Measurements from ENCODE around the gene TNS3. TPM values are rescaled to one million over a fixed set of nuclear protein-coding genes. Genes with fewer than 3 reads are reported as not detected.

Gene TNS3
- total RNA-seq, 1 donor from 2014 or later = 168 TPM

DNA sequence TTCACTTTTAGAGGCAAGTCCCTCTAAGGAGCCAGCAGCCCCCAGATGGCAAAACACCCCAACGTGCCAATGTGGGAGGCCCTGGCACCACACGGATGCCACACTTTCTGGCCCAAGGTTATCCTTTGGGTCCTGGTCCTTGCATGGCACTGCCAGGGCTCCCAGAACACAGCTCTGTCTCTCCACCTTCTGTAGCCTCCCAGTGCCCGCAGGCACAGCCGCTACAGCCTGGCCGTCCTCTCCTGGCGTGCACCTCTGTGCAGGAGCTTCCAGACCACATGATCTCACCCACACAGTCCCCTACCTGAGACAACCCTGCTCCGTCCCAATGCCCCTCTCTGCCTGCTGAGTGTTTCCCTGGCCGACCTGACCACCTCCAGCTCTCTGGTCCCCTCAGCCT, 215.0 kb downstream of the TNS3 start:
- TF ChIP-seq, protein P1, sequence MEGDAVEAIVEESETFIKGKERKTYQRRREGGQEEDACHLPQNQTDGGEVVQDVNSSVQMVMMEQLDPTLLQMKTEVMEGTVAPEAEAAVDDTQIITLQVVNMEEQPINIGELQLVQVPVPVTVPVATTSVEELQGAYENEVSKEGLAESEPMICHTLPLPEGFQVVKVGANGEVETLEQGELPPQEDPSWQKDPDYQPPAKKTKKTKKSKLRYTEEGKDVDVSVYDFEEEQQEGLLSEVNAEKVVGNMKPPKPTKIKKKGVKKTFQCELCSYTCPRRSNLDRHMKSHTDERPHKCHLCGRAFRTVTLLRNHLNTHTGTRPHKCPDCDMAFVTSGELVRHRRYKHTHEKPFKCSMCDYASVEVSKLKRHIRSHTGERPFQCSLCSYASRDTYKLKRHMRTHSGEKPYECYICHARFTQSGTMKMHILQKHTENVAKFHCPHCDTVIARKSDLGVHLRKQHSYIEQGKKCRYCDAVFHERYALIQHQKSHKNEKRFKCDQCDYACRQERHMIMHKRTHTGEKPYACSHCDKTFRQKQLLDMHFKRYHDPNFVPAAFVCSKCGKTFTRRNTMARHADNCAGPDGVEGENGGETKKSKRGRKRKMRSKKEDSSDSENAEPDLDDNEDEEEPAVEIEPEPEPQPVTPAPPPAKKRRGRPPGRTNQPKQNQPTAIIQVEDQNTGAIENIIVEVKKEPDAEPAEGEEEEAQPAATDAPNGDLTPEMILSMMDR (IDR thresholded peaks at IDR 0.05) = no peak
- Histone ChIP-seq H3K27me3 (no peaks in the 10 kb centered on the region), H3K9me3 (no peaks in the 10 kb centered on the region), H3K27ac (no peak overlapping the region), H3K4me3 (no peak overlapping the region), H3K4me1 (peaks cover 4% of the 10 kb centered on the region), H3K36me3 (peaks cover 25% of the 10 kb centered on the region)
- intact Hi-C loops (cut with DNase I) = no loop called here
- DNase-seq = peak; percentile 42
- ATAC-seq = no peak

DNA sequence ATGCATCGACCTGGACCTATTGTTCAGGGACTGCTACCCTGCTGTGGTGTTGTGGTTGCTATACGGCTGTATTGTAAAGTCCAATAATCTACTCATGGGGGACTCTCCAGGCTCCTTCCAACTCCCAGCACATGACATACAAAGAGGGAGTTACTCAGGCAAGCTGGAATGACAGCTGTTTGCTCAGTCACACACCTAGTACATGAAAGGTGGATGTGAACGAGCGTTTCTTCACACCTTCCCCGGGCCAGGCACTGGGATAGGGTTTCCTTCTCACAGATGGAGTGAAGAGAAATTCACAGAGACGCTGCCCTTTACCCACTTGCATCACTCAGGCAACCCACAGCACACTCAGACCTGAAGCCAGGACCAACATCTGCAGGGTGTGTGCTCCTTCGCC, 215.7 kb downstream of the TNS3 start:
- intact Hi-C loops (cut with DNase I) = no loop called here
- Histone ChIP-seq H3K9me3 (no peaks in the 10 kb centered on the region), H3K4me3 (no peak overlapping the region), H3K27ac (no peak overlapping the region), H3K4me1 (no peaks in the 10 kb centered on the region), H3K36me3 (peaks cover 25% of the 10 kb centered on the region), H3K27me3 (no peaks in the 10 kb centered on the region)
- DNase-seq (no peak), ATAC-seq (no peak)
- TF ChIP-seq, protein P1 (IDR thresholded peaks at IDR 0.05) = no peak

- TF ChIP-seq, protein P1 (IDR thresholded peaks at IDR 0.05) = no peak
- Histone ChIP-seq H3K9me3 (no peaks in the 10 kb centered on the region), H3K27ac (no peak overlapping the region), H3K36me3 (peaks cover 14% of the 10 kb centered on the region), H3K27me3 (no peaks in the 10 kb centered on the region), H3K4me3 (no peak overlapping the region), H3K4me1 (no peaks in the 10 kb centered on the region)
- intact Hi-C loops (cut with DNase I) = no loop called here
- DNase-seq (no peak), ATAC-seq (no peak)
These were observed 218.9 kb downstream of the TNS3 start for GRCh38 chr7:47362984-47363383.

DNA sequence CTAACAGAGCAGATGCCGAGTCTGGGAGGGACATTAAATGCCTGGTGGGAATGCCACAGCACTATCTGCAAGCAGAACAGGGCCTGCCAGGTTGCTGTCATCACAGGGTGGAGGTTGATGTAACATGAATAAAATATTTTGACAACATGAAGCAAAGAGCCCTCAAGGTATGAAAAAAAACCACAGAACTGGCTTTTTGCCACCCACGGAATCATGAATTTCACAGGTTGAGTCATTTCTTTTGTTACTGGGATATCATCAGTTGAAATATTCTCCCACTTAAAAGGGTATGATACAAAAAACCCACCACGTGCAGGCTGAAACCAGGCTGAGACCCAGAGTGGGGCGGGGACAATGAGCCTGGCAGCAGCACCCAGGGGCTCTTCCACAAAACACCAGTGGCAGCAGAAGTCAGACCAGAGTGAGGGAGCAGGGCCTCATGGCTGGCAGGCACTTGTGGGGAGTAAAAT, 220.1 kb downstream of the TNS3 start:
- peak; percentile 49 for ATAC-seq
- TF ChIP-seq, protein P1 (IDR thresholded peaks at IDR 0.05) = no peak
- no peaks in the 10 kb centered on the region for H3K27me3 ChIP-seq
- no peaks in the 10 kb centered on the region for H3K9me3 ChIP-seq
- no peak overlapping the region for H3K4me3 ChIP-seq
- no peak for DNase-seq
- no peak overlapping the region for H3K27ac ChIP-seq
- intact Hi-C loops (cut with DNase I) = no loop called here
- H3K4me1 ChIP-seq = no peaks in the 10 kb centered on the region
- H3K36me3 ChIP-seq = peaks cover 14% of the 10 kb centered on the region

- no peak for DNase-seq
- intact Hi-C loops (cut with DNase I) = no loop called here
- H3K9me3 ChIP-seq = no peaks in the 10 kb centered on the region
- H3K27me3 ChIP-seq = no peaks in the 10 kb centered on the region
- H3K4me3 ChIP-seq = no peak overlapping the region
- no peak for ATAC-seq
- no peaks in the 10 kb centered on the region for H3K4me1 ChIP-seq
- H3K27ac ChIP-seq = no peak overlapping the region
- H3K36me3 ChIP-seq = peaks cover 12% of the 10 kb centered on the region
- TF ChIP-seq, protein P1 (IDR thresholded peaks at IDR 0.05) = no peak
These were observed 220.7 kb downstream of the TNS3 start for GRCh38 chr7:47361236-47361635.

DNA sequence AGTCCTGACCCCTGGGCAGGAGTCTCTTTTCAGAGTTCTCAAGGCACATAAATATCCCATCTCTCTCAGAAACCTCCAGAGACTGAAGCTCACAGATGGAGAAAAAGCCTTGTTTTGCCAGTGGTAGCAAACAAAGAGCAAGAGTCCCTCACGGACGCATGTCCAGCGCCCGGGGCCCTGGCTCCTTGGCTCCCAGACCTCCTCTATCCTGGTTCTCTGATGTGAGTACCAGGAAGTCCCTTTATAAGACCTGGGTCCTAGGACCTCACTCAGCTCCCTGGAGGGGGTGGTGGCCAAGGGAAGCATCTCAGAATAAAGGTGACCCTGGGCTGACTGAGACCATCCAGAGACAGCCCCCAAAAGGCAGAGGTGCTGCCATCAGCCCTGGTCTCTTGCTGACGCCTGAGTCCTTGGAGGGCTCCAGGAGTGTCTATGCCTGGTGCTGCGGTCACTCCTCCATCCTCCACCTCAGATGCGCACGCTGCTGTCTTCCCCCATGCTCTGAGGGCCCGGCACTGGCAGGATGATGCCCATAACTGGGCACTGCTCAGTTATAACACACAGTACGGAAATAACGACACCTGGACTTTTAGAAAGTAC, 221.5 kb downstream of the TNS3 start:
- TF ChIP-seq, protein P1 (IDR thresholded peaks at IDR 0.05) = no peak
- no peak for ATAC-seq
- no peak for DNase-seq

More for the DNA sequence above, 221.5 kb downstream of the TNS3 start:
- peaks cover 7% of the 10 kb centered on the region for H3K36me3 ChIP-seq
- no peak overlapping the region for H3K4me3 ChIP-seq
- no peaks in the 10 kb centered on the region for H3K27me3 ChIP-seq
- no peaks in the 10 kb centered on the region for H3K4me1 ChIP-seq
- H3K27ac ChIP-seq = no peak overlapping the region
- intact Hi-C loops (cut with DNase I) = no loop called here
- no peaks in the 10 kb centered on the region for H3K9me3 ChIP-seq
